Measurements from ENCODE around the gene DPF3. TPM values are rescaled to one million over a fixed set of nuclear protein-coding genes. Genes with fewer than 3 reads are reported as not detected.

Gene DPF3
- total and polyA plus RNA-seq, 9 of the 15 experiments (the other 6 are each of a cell fraction or from before 2014, with no cell fraction given) = 0.21 to 4.9 (median 1.2) TPM

- no peak overlapping the region for H2AFZ ChIP-seq (ENCODE audit: low read depth, low read length)
- BruUV-seq (replicated peaks) = no TSS peak
- H3K4me1 ChIP-seq (replicated peaks in 1 of 2; ENCODE audit: control insufficient read depth in 2 of 2, insufficient read depth in 2 of 2, low read length in 2 of 2) = peaks cover 5 to 23% of the 10 kb centered on the region in 2 experiments
- CTCF ChIA-PET (ENCODE audit: low intra/inter-chr PET ratio) = interaction anchor here (0.7 to 2.1 kb wide), 3 partner anchors 388 to 432 kb away, joined by 7 to 23 read pairs (median 10); no protein-coding TSS in a partner anchor
- in situ Hi-C loops (cut with MboI) = loop anchor here (5.0 kb wide), 1 partner anchor 393 kb away; no protein-coding TSS in a partner anchor
- FAIRE-seq (peak; percentile 86), ATAC-seq (peak; percentile 48; the same call in 2 of the 3 replicates), DNase-seq (ENCODE audit: extremely low read depth in 1 of 4, low spot score in 3 of 4) (peak; percentile 30 to 71 (median 42))
- H3K79me2 ChIP-seq (ENCODE audit: control insufficient read depth, insufficient read depth, low read length) = no peaks in the 10 kb centered on the region
- no peaks in the 10 kb centered on the region for H3K9me1 ChIP-seq (ENCODE audit: control insufficient read depth, insufficient read depth, low read length)
- H3K36me3 ChIP-seq (ENCODE audit: control insufficient read depth, insufficient read depth, low read length) = no peaks in the 10 kb centered on the region
- H3K27ac ChIP-seq (ENCODE audit: extremely low read depth, low read depth, low read length) = no peak overlapping the region
- no peaks in the 10 kb centered on the region for H3K27me3 ChIP-seq (ENCODE audit: control insufficient read depth in 2 of 2, insufficient read depth in 2 of 2, low read length in 2 of 2)
- intact Hi-C loops (cut with micrococcal nuclease) = loop anchor here (1.0 to 10.0 kb wide), 3 partner anchors 82 to 388 kb away; no protein-coding TSS in a partner anchor
- 0% methylated on average over 4 of the region's 5 CpGs for WGBS (ENCODE audit: insufficient coverage, low coverage, missing lambda C conversion rate)
- POLR2A ChIA-PET = interaction anchor here (0.6 to 1.1 kb wide), 2 partner anchors 362 to 1305 kb away, joined by 3 read pairs; no protein-coding TSS in a partner anchor
- no peaks in the 10 kb centered on the region for H4K20me1 ChIP-seq (replicated peaks; ENCODE audit: control insufficient read depth, insufficient read depth, low read length)
- H3K4me2 ChIP-seq (ENCODE audit: insufficient read depth, low read length) = no peak overlapping the region
- no peak overlapping the region for H3K9ac ChIP-seq (ENCODE audit: insufficient read depth in 1 of 2, low read depth in 2 of 2, low read length in 2 of 2)
- no peak overlapping the region for H3K4me3 ChIP-seq
- H3K9me3 ChIP-seq (replicated peaks; ENCODE audit: control insufficient read depth, insufficient read depth, low read depth, low read length) = no peaks in the 10 kb centered on the region
- TF ChIP-seq ZNF583 (CRISPR knock-in tag; IDR thresholded peaks at IDR 0.05) (no peak), HDAC3 (IDR thresholded peaks at IDR 0.05; ENCODE audit: borderline replicate concordance, partially characterized antibody) (no peak), RAD21 (CRISPR knock-in tag; conservative IDR thresholded peaks at IDR 0.05 in 1 of 2, IDR thresholded peaks at IDR 0.05 in 1 of 2) (peak; percentile 87 to 92), ARID2 (IDR thresholded peaks at IDR 0.05) (0 out of 2 replicates have a peak, but pooled peaks have one; percentile 53), ZNF124 (CRISPR knock-in tag; IDR thresholded peaks at IDR 0.05) (no peak), KAT7 (CRISPR knock-in tag; IDR thresholded peaks at IDR 0.05; ENCODE audit: borderline replicate concordance) (no peak), SETDB1 (IDR thresholded peaks at IDR 0.05; ENCODE audit: low read length) (no peak), REST (IDR thresholded peaks at IDR 0.05; ENCODE audit: borderline replicate concordance) (peak; percentile 85), REST (CRISPR knock-in tag; IDR thresholded peaks at IDR 0.05; ENCODE audit: low read depth) (no peak), ARHGAP35 (IDR thresholded peaks at IDR 0.05; ENCODE audit: partially characterized antibody) (no peak), CEBPG (CRISPR knock-in tag; IDR thresholded peaks at IDR 0.05) (peak; percentile 49), CEBPG (tag; conservative IDR thresholded peaks at IDR 0.05 in 1 of 2, IDR thresholded peaks at IDR 0.05 in 1 of 2) (peak; percentile 78 to 87), ZNF134 (CRISPR knock-in tag; conservative IDR thresholded peaks at IDR 0.05) (no peak)
Measured at GRCh38 chr14:72904840-72905561, 11.1 kb upstream of the DPF3 start.

All from K562 (cell line).